ENCODE results near the gene ITPR2. TPM values are rescaled to one million over a fixed set of nuclear protein-coding genes. Genes with fewer than 3 reads are reported as not detected.

ITPR2 gene
- total RNA-seq, 2 experiments from 2014 or later: 33.5 to 34.6 TPM

GRCh38 chr12:26748412-26748740 is 84.6 kb downstream of the ITPR2 start:
- POLR2A ChIA-PET: interaction anchor here (0.6 to 1.5 kb wide), 2 partner anchors 11 to 85 kb away, joined by 3 to 5 read pairs; partner anchors contain the start of gene ITPR2
- peaks cover 5% of the 10 kb centered on the region for H3K9me3 Mint-ChIP-seq (ENCODE audit: insufficient read depth)
- no peak for ATAC-seq
- no peaks in the 10 kb centered on the region for H3K27me3 Mint-ChIP-seq (ENCODE audit: low read depth)
- peak overlapping the region; percentile 40 for H3K4me3 Mint-ChIP-seq
- no peak for DNase-seq
- peaks cover 51% of the 10 kb centered on the region for H3K4me1 Mint-ChIP-seq (ENCODE audit: low read depth)
- peak overlapping the region; percentile 82 for H3K27ac Mint-ChIP-seq
- CTCF ChIA-PET: interaction anchor here (0.9 to 2.2 kb wide), 6 partner anchors 8 to 86 kb away, joined by 3 to 5 read pairs (median 4); partner anchors contain the start of gene ITPR2
- H3K36me3 Mint-ChIP-seq (ENCODE audit: low read depth): peaks cover 17% of the 10 kb centered on the region

- H3K4me3 Mint-ChIP-seq: no peak overlapping the region
- no peak for DNase-seq
- peaks cover 52% of the 10 kb centered on the region for H3K4me1 Mint-ChIP-seq (ENCODE audit: low read depth)
- ChIA-PET CTCF (interaction anchor here (0.6 to 1.4 kb wide), 3 partner anchors 44 to 627 kb away, joined by 3 to 4 read pairs (median 3); partner anchors contain the start of gene ITPR2), POLR2A (no interaction called here)
- ATAC-seq: no peak
- peaks cover 14% of the 10 kb centered on the region for H3K36me3 Mint-ChIP-seq (ENCODE audit: low read depth)
- H3K27ac Mint-ChIP-seq: peak overlapping the region; percentile 17
- H3K9me3 Mint-ChIP-seq (ENCODE audit: insufficient read depth): no peaks in the 10 kb centered on the region
- no peaks in the 10 kb centered on the region for H3K27me3 Mint-ChIP-seq (ENCODE audit: low read depth)
Measured at GRCh38 chr12:26746121-26746714, 86.8 kb downstream of the ITPR2 start.

GRCh38 chr12:26744697-26745440 is 88.1 kb downstream of the ITPR2 start:
- ChIA-PET CTCF (interaction anchor here (1.4 kb wide), 1 partner anchor 88 kb away, joined by 3 read pairs; the partner anchor contains the start of gene ITPR2), POLR2A (no interaction called here)
- ATAC-seq (no peak), DNase-seq (no peak)
- H3K4me1 Mint-ChIP-seq (ENCODE audit: low read depth): peaks cover 40% of the 10 kb centered on the region
- no peak overlapping the region for H3K27ac Mint-ChIP-seq
- H3K36me3 Mint-ChIP-seq (ENCODE audit: low read depth): peaks cover 10% of the 10 kb centered on the region
- H3K27me3 Mint-ChIP-seq (ENCODE audit: low read depth): no peaks in the 10 kb centered on the region
- H3K4me3 Mint-ChIP-seq: no peak overlapping the region
- H3K9me3 Mint-ChIP-seq (ENCODE audit: insufficient read depth): peaks cover 8% of the 10 kb centered on the region

GRCh38 chr12:26744042-26744626 is 88.9 kb downstream of the ITPR2 start:
- POLR2A ChIA-PET: no interaction called here
- ATAC-seq (no peak), DNase-seq (no peak)
- Mint-ChIP-seq H3K9me3 (ENCODE audit: insufficient read depth) (peaks cover 10% of the 10 kb centered on the region), H3K4me1 (ENCODE audit: low read depth) (peaks cover 33% of the 10 kb centered on the region), H3K27me3 (ENCODE audit: low read depth) (no peaks in the 10 kb centered on the region), H3K36me3 (ENCODE audit: low read depth) (peaks cover 11% of the 10 kb centered on the region), H3K4me3 (no peak overlapping the region), H3K27ac (no peak overlapping the region)
- CTCF ChIA-PET: no interaction called here

GRCh38 chr12:26741584-26742227 is 91.3 kb downstream of the ITPR2 start:
- ChIA-PET CTCF (no interaction called here), POLR2A (interaction anchor here (0.9 kb wide), 1 partner anchor 18 kb away, joined by 3 read pairs; no protein-coding TSS in a partner anchor)
- H3K4me1 Mint-ChIP-seq (ENCODE audit: low read depth): peaks cover 13% of the 10 kb centered on the region
- DNase-seq (no peak), ATAC-seq (no peak)
- H3K27ac Mint-ChIP-seq: no peak overlapping the region
- peaks cover 21% of the 10 kb centered on the region for H3K9me3 Mint-ChIP-seq (ENCODE audit: insufficient read depth)
- no peak overlapping the region for H3K4me3 Mint-ChIP-seq
- H3K27me3 Mint-ChIP-seq (ENCODE audit: low read depth): no peaks in the 10 kb centered on the region
- H3K36me3 Mint-ChIP-seq (ENCODE audit: low read depth): peaks cover 11% of the 10 kb centered on the region

GRCh38 chr12:26740991-26741390 is 92.0 kb downstream of the ITPR2 start:
- Mint-ChIP-seq H3K36me3 (ENCODE audit: low read depth) (peaks cover 11% of the 10 kb centered on the region), H3K4me3 (no peak overlapping the region), H3K27ac (no peak overlapping the region), H3K4me1 (ENCODE audit: low read depth) (peaks cover 7% of the 10 kb centered on the region), H3K27me3 (ENCODE audit: low read depth) (no peaks in the 10 kb centered on the region), H3K9me3 (ENCODE audit: insufficient read depth) (peaks cover 21% of the 10 kb centered on the region)
- POLR2A ChIA-PET: interaction anchor here (0.9 kb wide), 1 partner anchor 19 kb away, joined by 3 read pairs; no protein-coding TSS in a partner anchor
- ATAC-seq (no peak), DNase-seq (no peak)
- CTCF ChIA-PET: no interaction called here

- POLR2A ChIA-PET: no interaction called here
- no peak for ATAC-seq
- H3K27ac Mint-ChIP-seq: no peak overlapping the region
- H3K27me3 Mint-ChIP-seq (ENCODE audit: low read depth): no peaks in the 10 kb centered on the region
- peaks cover 11% of the 10 kb centered on the region for H3K4me1 Mint-ChIP-seq (ENCODE audit: low read depth)
- H3K36me3 Mint-ChIP-seq (ENCODE audit: low read depth): peaks cover 11% of the 10 kb centered on the region
- no peak overlapping the region for H3K4me3 Mint-ChIP-seq
- H3K9me3 Mint-ChIP-seq (ENCODE audit: insufficient read depth): peaks cover 21% of the 10 kb centered on the region
- CTCF ChIA-PET: interaction anchor here (0.9 to 1.3 kb wide), 2 partner anchors 8 to 15 kb away, joined by 3 read pairs; no protein-coding TSS in a partner anchor
- no peak for DNase-seq
Measured at GRCh38 chr12:26740348-26740747, 92.6 kb downstream of the ITPR2 start.

- ATAC-seq: no peak
- Mint-ChIP-seq H3K4me1 (ENCODE audit: low read depth) (peaks cover 26% of the 10 kb centered on the region), H3K27ac (no peak overlapping the region), H3K9me3 (ENCODE audit: insufficient read depth) (peaks cover 21% of the 10 kb centered on the region), H3K4me3 (no peak overlapping the region), H3K27me3 (ENCODE audit: low read depth) (no peaks in the 10 kb centered on the region), H3K36me3 (ENCODE audit: low read depth) (peaks cover 10% of the 10 kb centered on the region)
- DNase-seq: no peak
- ChIA-PET CTCF (interaction anchor here (1.1 to 1.8 kb wide), 3 partner anchors 10 to 36 kb away, joined by 3 to 6 read pairs (median 5); no protein-coding TSS in a partner anchor), POLR2A (no interaction called here)
Measured at GRCh38 chr12:26737487-26738030, 95.4 kb downstream of the ITPR2 start.

- no peak overlapping the region for H3K4me3 Mint-ChIP-seq
- peaks cover 29% of the 10 kb centered on the region for H3K4me1 Mint-ChIP-seq (ENCODE audit: low read depth)
- peaks cover 21% of the 10 kb centered on the region for H3K9me3 Mint-ChIP-seq (ENCODE audit: insufficient read depth)
- ATAC-seq (no peak), DNase-seq (no peak)
- no peaks in the 10 kb centered on the region for H3K27me3 Mint-ChIP-seq (ENCODE audit: low read depth)
- POLR2A ChIA-PET: no interaction called here
- CTCF ChIA-PET: interaction anchor here (1.1 to 1.8 kb wide), 3 partner anchors 11 to 35 kb away, joined by 3 to 6 read pairs (median 5); no protein-coding TSS in a partner anchor
- H3K27ac Mint-ChIP-seq: no peak overlapping the region
- H3K36me3 Mint-ChIP-seq (ENCODE audit: low read depth): peaks cover 6% of the 10 kb centered on the region
Measured at GRCh38 chr12:26736563-26737486, 96.2 kb downstream of the ITPR2 start.

- no peak overlapping the region for H3K27ac Mint-ChIP-seq
- ChIA-PET CTCF (no interaction called here), POLR2A (no interaction called here)
- no peak overlapping the region for H3K4me3 Mint-ChIP-seq
- no peak for DNase-seq
- H3K36me3 Mint-ChIP-seq (ENCODE audit: low read depth): peaks cover 5% of the 10 kb centered on the region
- H3K27me3 Mint-ChIP-seq (ENCODE audit: low read depth): no peaks in the 10 kb centered on the region
- ATAC-seq: no peak
- peaks cover 13% of the 10 kb centered on the region for H3K9me3 Mint-ChIP-seq (ENCODE audit: insufficient read depth)
- H3K4me1 Mint-ChIP-seq (ENCODE audit: low read depth): peaks cover 28% of the 10 kb centered on the region
Measured at GRCh38 chr12:26735249-26735639, 97.8 kb downstream of the ITPR2 start.
